ENCODE measurements around the gene RAB20. TPM values are rescaled to one million over a fixed set of nuclear protein-coding genes. Genes with fewer than 3 reads are reported as not detected.

RAB20 gene
- total RNA-seq, 1 experiment from 2014 or later = 0.88 TPM

DNA sequence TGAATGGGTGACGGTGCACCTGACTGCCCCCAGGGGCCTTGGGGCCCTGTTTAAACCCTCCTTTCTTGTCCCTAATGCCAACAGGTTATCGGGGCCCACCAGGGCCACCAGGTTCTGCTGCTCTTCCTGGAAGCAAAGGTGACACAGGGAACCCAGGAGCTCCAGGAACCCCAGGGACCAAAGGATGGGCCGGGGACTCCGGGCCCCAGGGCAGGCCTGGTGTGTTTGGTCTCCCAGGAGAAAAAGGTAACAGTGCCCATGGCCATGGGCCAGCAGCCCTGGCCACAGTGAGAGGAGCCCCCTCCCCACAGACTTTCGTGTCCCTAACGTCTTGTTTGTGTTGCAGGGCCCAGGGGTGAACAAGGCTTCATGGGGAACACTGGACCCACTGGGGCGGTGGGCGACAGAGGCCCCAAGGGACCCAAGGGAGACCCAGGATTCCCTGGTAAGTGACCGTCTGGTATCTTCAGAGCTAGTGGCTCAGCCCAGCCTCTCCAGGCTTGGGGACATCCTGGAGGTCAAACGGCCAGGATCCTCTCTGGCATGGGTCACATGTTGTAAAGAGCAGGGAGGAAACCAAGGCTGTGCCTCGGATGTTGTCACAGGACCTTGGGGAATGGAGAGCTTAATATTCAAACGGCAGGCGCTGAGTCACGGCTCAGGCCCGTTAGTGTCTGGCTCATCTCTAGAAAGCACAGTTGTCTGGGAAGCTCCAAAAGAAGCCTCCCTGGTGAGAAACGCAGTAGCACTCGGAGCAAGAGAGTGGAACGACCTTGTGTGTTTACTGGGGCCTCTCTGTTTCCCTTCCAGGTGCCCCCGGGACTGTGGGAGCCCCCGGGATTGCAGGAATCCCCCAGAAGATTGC lies 58.3 kb downstream of the RAB20 start:
- Histone ChIP-seq H3K27ac (ENCODE audit: low read depth, low read length, poor library complexity, severe bottlenecking) (peak overlapping the region; percentile 70), H3K36me3 (ENCODE audit: insufficient read depth, low read length, poor library complexity, severe bottlenecking) (peaks cover 43% of the 10 kb centered on the region), H3K4me1 (ENCODE audit: insufficient read depth, low read length, poor library complexity, severe bottlenecking) (peaks cover 14% of the 10 kb centered on the region), H3K4me3 (ENCODE audit: low read depth, low read length, poor library complexity, severe bottlenecking) (no peak overlapping the region), H3K27me3 (replicated peaks; ENCODE audit: insufficient read depth, low read depth, low read length, poor library complexity) (no peaks in the 10 kb centered on the region), H3K9me3 (ENCODE audit: low read depth, low read length, poor library complexity, severe bottlenecking) (no peaks in the 10 kb centered on the region)
- ChIA-PET POLR2A (ENCODE audit: low non-redundant PET) (interaction anchor here (0.5 kb wide), 1 partner anchor 642 kb away, joined by 3 read pairs; no protein-coding TSS in a partner anchor), CTCF (no interaction called here)
- no peak for TF ChIP-seq CTCF (conservative IDR thresholded peaks at IDR 0.05; ENCODE audit: low read depth, low read length)
- TF ChIP-seq EZH2 (IDR thresholded peaks at IDR 0.05; ENCODE audit: borderline replicate concordance, low read depth, low read length, poor library complexity, severe bottlenecking) = no peak
- BruUV-seq (replicated peaks) = no TSS peak
- intact Hi-C loops (cut with micrococcal nuclease; ENCODE audit: unreplicated experiment) = no loop called here
- peak; percentile 70 for DNase-seq (ENCODE audit: low spot score)

- Histone ChIP-seq H3K27ac (ENCODE audit: low read depth, low read length, poor library complexity, severe bottlenecking) (no peak overlapping the region), H3K4me3 (ENCODE audit: low read depth, low read length, poor library complexity, severe bottlenecking) (no peak overlapping the region), H3K27me3 (replicated peaks; ENCODE audit: insufficient read depth, low read depth, low read length, poor library complexity) (no peaks in the 10 kb centered on the region), H3K9me3 (ENCODE audit: low read depth, low read length, poor library complexity, severe bottlenecking) (no peaks in the 10 kb centered on the region), H3K36me3 (ENCODE audit: insufficient read depth, low read length, poor library complexity, severe bottlenecking) (peaks cover 40% of the 10 kb centered on the region), H3K4me1 (ENCODE audit: insufficient read depth, low read length, poor library complexity, severe bottlenecking) (peaks cover 14% of the 10 kb centered on the region)
- POLR2A ChIA-PET (ENCODE audit: low non-redundant PET) = no interaction called here
- TF ChIP-seq CTCF (conservative IDR thresholded peaks at IDR 0.05; ENCODE audit: low read depth, low read length) (no peak), EZH2 (IDR thresholded peaks at IDR 0.05; ENCODE audit: borderline replicate concordance, low read depth, low read length, poor library complexity, severe bottlenecking) (no peak)
- no TSS peak for BruUV-seq (replicated peaks)
- no peak for DNase-seq (ENCODE audit: low spot score)
- CTCF ChIA-PET = no interaction called here
- intact Hi-C loops (cut with micrococcal nuclease; ENCODE audit: unreplicated experiment) = no loop called here
Observed at GRCh38 chr13:110501188-110501587, 60.3 kb downstream of the RAB20 start.

DNA sequence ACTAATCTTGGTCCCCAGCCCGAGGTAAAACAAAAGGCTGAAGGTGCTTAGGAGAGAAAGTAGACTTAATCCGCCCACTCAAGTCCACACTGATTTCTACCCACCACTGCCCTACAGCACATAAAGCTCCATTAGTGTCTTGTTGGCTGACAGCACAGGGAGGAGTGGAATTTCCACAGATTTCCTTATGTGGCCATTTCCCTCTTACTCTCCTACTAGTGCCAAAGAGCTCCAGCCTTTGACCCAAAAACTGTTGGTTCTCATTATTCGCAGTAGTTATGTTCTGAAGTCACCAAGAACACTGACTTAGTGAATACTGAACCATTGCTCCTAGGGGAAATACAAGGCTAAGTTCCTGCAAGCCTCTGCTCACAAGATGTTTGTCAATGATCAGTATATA lies 61.2 kb downstream of the RAB20 start:
- no TSS peak for BruUV-seq (replicated peaks)
- Histone ChIP-seq H3K4me3 (ENCODE audit: low read depth, low read length, poor library complexity, severe bottlenecking) (no peak overlapping the region), H3K27me3 (replicated peaks; ENCODE audit: insufficient read depth, low read depth, low read length, poor library complexity) (no peaks in the 10 kb centered on the region), H3K36me3 (ENCODE audit: insufficient read depth, low read length, poor library complexity, severe bottlenecking) (peaks cover 47% of the 10 kb centered on the region), H3K9me3 (ENCODE audit: low read depth, low read length, poor library complexity, severe bottlenecking) (no peaks in the 10 kb centered on the region), H3K27ac (ENCODE audit: low read depth, low read length, poor library complexity, severe bottlenecking) (no peak overlapping the region), H3K4me1 (ENCODE audit: insufficient read depth, low read length, poor library complexity, severe bottlenecking) (peaks cover 14% of the 10 kb centered on the region)
- POLR2A ChIA-PET (ENCODE audit: low non-redundant PET) = no interaction called here
- intact Hi-C loops (cut with micrococcal nuclease; ENCODE audit: unreplicated experiment) = no loop called here
- DNase-seq (ENCODE audit: low spot score) = no peak
- CTCF ChIA-PET = no interaction called here
- TF ChIP-seq CTCF (conservative IDR thresholded peaks at IDR 0.05; ENCODE audit: low read depth, low read length) = no peak
- TF ChIP-seq EZH2 (IDR thresholded peaks at IDR 0.05; ENCODE audit: borderline replicate concordance, low read depth, low read length, poor library complexity, severe bottlenecking) = no peak
